Measurements from ENCODE around the gene CHRM1. TPM values are rescaled to one million over a fixed set of nuclear protein-coding genes. Genes with fewer than 3 reads are reported as not detected.

The CHRM1 gene
- total and polyA plus RNA-seq, 2 donors from 2014 or later: 0.22 to 0.44 TPM

DNA sequence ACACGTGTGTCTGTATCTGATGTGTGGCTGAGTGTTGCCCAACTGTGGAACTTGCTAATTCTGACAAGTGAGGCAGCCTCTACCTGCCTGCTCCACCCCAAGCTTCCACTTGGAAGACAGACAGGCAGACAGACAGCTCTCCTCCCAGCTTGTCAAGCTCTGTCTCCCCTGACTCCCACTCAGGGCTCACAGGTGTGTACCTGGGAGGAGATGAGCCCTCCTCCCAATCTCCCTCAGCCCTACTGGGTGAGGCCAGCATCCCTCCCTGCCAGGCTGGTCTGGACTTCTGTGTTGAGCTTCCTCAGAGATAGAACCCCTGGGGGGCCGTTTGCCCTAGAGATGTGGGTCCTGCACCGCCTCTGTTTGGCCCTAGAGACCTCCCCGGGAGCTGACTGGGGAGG is 1.0 kb upstream of the CHRM1 start:
- Histone ChIP-seq H3K27me3 (ENCODE audit: control insufficient read depth, insufficient read depth, low read length) (peaks cover 26% of the 10 kb centered on the region), H3K36me3 (ENCODE audit: control insufficient read depth in 2 of 3, insufficient read depth in 3 of 3, low read length in 3 of 3) (no peaks in the 10 kb centered on the region), H3K9ac (ENCODE audit: low read length in 3 of 3) (no peak overlapping the region), H3K4me3 (ENCODE audit: low read length in 3 of 3) (no peak overlapping the region), H3K9me3 (ENCODE audit: control insufficient read depth in 2 of 3, insufficient read depth in 1 of 3, low read length in 3 of 3) (no peaks in the 10 kb centered on the region), H3K27ac (ENCODE audit: low read depth in 2 of 2, low read length in 2 of 2) (no peak overlapping the region), H3K4me1 (ENCODE audit: control insufficient read depth in 2 of 3, insufficient read depth in 2 of 3, low read depth in 1 of 3, low read length in 3 of 3) (peaks cover 0 to 11% (median 0%) of the 10 kb centered on the region in 3 donors)
- DNase-seq: peak in 1 of 5 donors; percentile 52
- intact Hi-C loops (cut with DNase I): no loop called here
- TF ChIP-seq, protein P1, sequence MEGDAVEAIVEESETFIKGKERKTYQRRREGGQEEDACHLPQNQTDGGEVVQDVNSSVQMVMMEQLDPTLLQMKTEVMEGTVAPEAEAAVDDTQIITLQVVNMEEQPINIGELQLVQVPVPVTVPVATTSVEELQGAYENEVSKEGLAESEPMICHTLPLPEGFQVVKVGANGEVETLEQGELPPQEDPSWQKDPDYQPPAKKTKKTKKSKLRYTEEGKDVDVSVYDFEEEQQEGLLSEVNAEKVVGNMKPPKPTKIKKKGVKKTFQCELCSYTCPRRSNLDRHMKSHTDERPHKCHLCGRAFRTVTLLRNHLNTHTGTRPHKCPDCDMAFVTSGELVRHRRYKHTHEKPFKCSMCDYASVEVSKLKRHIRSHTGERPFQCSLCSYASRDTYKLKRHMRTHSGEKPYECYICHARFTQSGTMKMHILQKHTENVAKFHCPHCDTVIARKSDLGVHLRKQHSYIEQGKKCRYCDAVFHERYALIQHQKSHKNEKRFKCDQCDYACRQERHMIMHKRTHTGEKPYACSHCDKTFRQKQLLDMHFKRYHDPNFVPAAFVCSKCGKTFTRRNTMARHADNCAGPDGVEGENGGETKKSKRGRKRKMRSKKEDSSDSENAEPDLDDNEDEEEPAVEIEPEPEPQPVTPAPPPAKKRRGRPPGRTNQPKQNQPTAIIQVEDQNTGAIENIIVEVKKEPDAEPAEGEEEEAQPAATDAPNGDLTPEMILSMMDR (IDR thresholded peaks at IDR 0.05; ENCODE audit: borderline replicate concordance, extremely low read depth, insufficient read depth): no peak
- FAIRE-seq: no peak

DNA sequence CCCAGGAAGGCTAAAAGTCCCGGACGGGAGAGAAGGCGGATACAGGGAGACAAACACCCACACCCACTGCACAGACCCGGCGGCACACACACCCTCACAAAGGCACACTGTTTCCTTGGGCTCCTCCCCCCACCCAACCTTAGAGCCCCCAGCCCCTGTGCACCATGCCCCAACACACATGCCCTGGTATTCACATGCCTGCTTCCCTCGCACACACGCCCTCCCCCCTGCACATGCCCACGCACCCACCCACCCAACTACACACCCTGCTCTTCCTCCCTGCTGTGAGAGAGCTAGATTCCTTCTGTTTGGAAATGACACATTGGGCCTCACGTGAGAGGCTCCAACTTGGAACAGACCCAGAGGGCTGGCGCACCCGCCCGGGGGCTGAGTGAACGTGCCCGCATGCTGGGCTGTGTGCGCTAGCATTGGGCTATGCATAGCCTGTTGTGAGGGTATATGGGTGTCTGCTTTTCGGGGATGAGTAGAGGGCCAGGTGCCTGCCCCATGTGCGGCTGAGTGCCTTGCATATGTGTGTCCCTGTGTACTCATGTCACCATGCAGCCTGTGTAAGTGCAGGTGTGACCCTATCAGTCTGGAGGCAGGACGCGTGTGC is 518 bp upstream of the CHRM1 start:
- TF ChIP-seq, protein P1 (IDR thresholded peaks at IDR 0.05; ENCODE audit: borderline replicate concordance, extremely low read depth, insufficient read depth): no peak
- no peak overlapping the region for H3K9ac ChIP-seq (ENCODE audit: low read length in 3 of 3)
- DNase-seq (peak in 2 of 5 donors; percentile 18 to 54), FAIRE-seq (no peak)
- peaks cover 23% of the 10 kb centered on the region for H3K27me3 ChIP-seq (ENCODE audit: control insufficient read depth, insufficient read depth, low read length)
- no peak overlapping the region for H3K4me3 ChIP-seq (ENCODE audit: low read length in 3 of 3)
- H3K9me3 ChIP-seq (ENCODE audit: control insufficient read depth in 2 of 3, insufficient read depth in 1 of 3, low read length in 3 of 3): no peaks in the 10 kb centered on the region
- intact Hi-C loops (cut with DNase I): no loop called here
- H3K27ac ChIP-seq (ENCODE audit: low read depth in 2 of 2, low read length in 2 of 2): no peak overlapping the region
- no peaks in the 10 kb centered on the region for H3K36me3 ChIP-seq (ENCODE audit: control insufficient read depth in 2 of 3, insufficient read depth in 3 of 3, low read length in 3 of 3)
- H3K4me1 ChIP-seq (ENCODE audit: control insufficient read depth in 2 of 3, insufficient read depth in 2 of 3, low read depth in 1 of 3, low read length in 3 of 3): peaks cover 0 to 11% (median 0%) of the 10 kb centered on the region in 3 donors

DNA sequence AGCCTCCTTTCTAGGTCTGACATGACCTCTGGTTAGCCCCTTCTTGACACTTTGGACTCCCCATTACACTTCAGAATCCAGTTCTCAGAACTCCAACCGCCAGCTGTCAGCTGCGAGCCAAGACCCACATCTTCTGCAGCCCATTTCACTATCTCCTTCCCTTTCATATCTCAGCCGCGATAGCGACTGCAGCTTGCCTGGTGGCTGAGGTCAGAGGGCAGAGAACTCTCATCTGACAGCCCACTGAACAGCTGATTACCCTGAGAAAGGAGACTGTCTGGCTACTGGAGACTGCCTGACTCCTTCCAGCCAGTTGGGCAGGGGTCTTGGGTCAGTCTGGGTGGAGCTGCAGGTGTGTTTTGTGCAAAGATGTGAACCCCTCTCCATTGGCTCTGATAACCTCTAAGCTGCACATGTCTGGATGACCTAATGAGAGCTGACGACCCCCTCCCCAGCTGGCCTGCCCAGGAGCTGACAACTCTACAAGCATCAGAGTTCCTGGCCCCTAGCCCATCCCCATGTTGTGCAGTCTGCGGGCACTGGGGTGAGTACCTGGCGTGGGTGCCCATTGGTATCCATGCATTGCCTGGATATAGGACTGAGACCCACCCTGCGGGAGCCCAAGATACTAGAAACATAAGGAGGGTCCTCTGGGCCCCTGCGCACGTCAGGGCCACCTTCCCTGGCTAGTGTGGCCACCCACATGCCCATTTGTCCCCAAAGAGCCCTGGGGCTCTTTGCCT is 1.1 kb downstream of the CHRM1 start:
- no peak for FAIRE-seq
- Histone ChIP-seq H3K4me3 (ENCODE audit: low read length in 3 of 3) (no peak overlapping the region), H3K4me1 (ENCODE audit: control insufficient read depth in 2 of 3, insufficient read depth in 2 of 3, low read depth in 1 of 3, low read length in 3 of 3) (peaks cover 0 to 8% (median 0%) of the 10 kb centered on the region in 3 donors), H3K27ac (ENCODE audit: low read depth in 2 of 2, low read length in 2 of 2) (no peak overlapping the region), H3K9ac (ENCODE audit: low read length in 3 of 3) (no peak overlapping the region), H3K27me3 (ENCODE audit: control insufficient read depth, insufficient read depth, low read length) (peaks cover 9% of the 10 kb centered on the region), H3K36me3 (ENCODE audit: control insufficient read depth in 2 of 3, insufficient read depth in 3 of 3, low read length in 3 of 3) (no peaks in the 10 kb centered on the region), H3K9me3 (ENCODE audit: control insufficient read depth in 2 of 3, insufficient read depth in 1 of 3, low read length in 3 of 3) (no peaks in the 10 kb centered on the region)
- peak in 1 of 5 donors; percentile 37 for DNase-seq
- TF ChIP-seq, protein P1 (IDR thresholded peaks at IDR 0.05; ENCODE audit: borderline replicate concordance, extremely low read depth, insufficient read depth): no peak
- intact Hi-C loops (cut with DNase I): no loop called here

All from kidney (tissue), 14 donors.